Activated CD8-positive, alpha-beta T cell treated with anti-CD3 and anti-CD28 coated beads for 36 hours (primary cell): ENCODE data around the gene VIPR2. TPM values are rescaled to one million over a fixed set of nuclear protein-coding genes. Genes with fewer than 3 reads are reported as not detected.

Experiments used
- ATAC-seq: fragments of 200-7000 bp; cut with Tn5 transposase; one replicate; pipeline ENCODE4 v1.10.0; 2021; ENCODE audit warnings: mild to moderate bottlenecking, moderate library complexity
- CTCF ChIA-PET: fragments of 350-600 bp; sonication (Branson Sonifier 250); formaldehyde crosslinking; loops from one replicate; lab custom pipeline; 2021; ENCODE audit warnings: antibody characterized with exemption; lab: Charles Lee
- POLR2A ChIA-PET: fragments of 350-600 bp; sonication (Branson Sonifier 250); formaldehyde crosslinking; loops from one replicate; lab custom pipeline; 2021; ENCODE audit warnings: antibody characterized with exemption; lab: Charles Lee
- DNase-seq: peaks from one replicate; pipeline ENCODE4 v3.0.0-alpha.2; 2020
- H3K27ac Mint-ChIP-seq: one replicate; pipeline ENCODE4 v1.8.0; 2021; ENCODE audit warnings: mild to moderate bottlenecking, mixed read lengths
- H3K27me3 Mint-ChIP-seq: one replicate; pipeline ENCODE4 v1.8.0; 2021; ENCODE audit warnings: mixed read lengths
- H3K36me3 Mint-ChIP-seq: one replicate; pipeline ENCODE4 v1.8.0; 2021; ENCODE audit warnings: low read depth, mixed read lengths
- H3K4me1 Mint-ChIP-seq: one replicate; pipeline ENCODE4 v1.8.0; 2021; ENCODE audit warnings: low read depth, mixed read lengths
- H3K4me3 Mint-ChIP-seq: one replicate; pipeline ENCODE4 v1.8.0; 2021; ENCODE audit warnings: mild to moderate bottlenecking, moderate library complexity, mixed read lengths
- H3K9me3 Mint-ChIP-seq: one replicate; pipeline ENCODE4 v1.8.0; 2021; ENCODE audit warnings: mixed read lengths
- CTCF ChIP-seq: fragments of 200-600 bp; IDR thresholded peaks from one replicate; pipeline ENCODE4 v1.8.0; 2022; ENCODE audit warnings: antibody characterized with exemption, mild to moderate bottlenecking
- intact Hi-C: fragments of 100-400 bp; cut with micrococcal nuclease; formaldehyde crosslinking; loops from one replicate; pipeline ENCODE4 v1.10.0; 2022
- total RNA-seq, 2 experiments: library from RNA; stranded (reverse); gene quantifications; one replicate each; pipeline ENCODE4 v1.2.3, GENCODE V29; 2021

VIPR2 gene
- total RNA-seq, 2 experiments from 2014 or later, result 0.09 TPM; not detected in 1

GRCh38 chr7:158979635-158980351 lies 164.9 kb downstream of the VIPR2 start:
- Mint-ChIP-seq H3K4me3 (no peak overlapping the region), H3K9me3 (peaks cover 26% of the 10 kb centered on the region), H3K27ac (no peak overlapping the region)

GRCh38 chr7:158979023-158979529 lies 165.6 kb downstream of the VIPR2 start:
- DNase-seq, result no peak
- Mint-ChIP-seq H3K4me3 (no peak overlapping the region), H3K27ac (no peak overlapping the region), H3K36me3 (no peaks in the 10 kb centered on the region), H3K9me3 (peaks cover 19% of the 10 kb centered on the region), H3K4me1 (peaks cover 23% of the 10 kb centered on the region), H3K27me3 (no peaks in the 10 kb centered on the region)
- ATAC-seq, result no peak
- ChIA-PET CTCF (interaction anchor here (1.1 kb wide), 1 partner anchor 94 kb away, joined by 4 read pairs; no protein-coding TSS in a partner anchor), POLR2A (no interaction called here)
- no peak for TF ChIP-seq CTCF
- intact Hi-C loops, result no loop called here

More at GRCh38 chr7:158979635-158980351, 164.9 kb downstream of the VIPR2 start:
- ChIA-PET POLR2A (no interaction called here), CTCF (no interaction called here)
- Mint-ChIP-seq H3K4me1 (peaks cover 23% of the 10 kb centered on the region), H3K36me3 (peaks cover 3% of the 10 kb centered on the region), H3K27me3 (no peaks in the 10 kb centered on the region)
- DNase-seq (no peak), ATAC-seq (no peak)
- TF ChIP-seq CTCF, result no peak
- intact Hi-C loops, result no loop called here
